ENCODE results near the gene CACNA1G. TPM values are rescaled to one million over a fixed set of nuclear protein-coding genes. Genes with fewer than 3 reads are reported as not detected.

CACNA1G gene
- total and polyA plus RNA-seq, 9 of the 15 experiments (the other 6 are each of a cell fraction or from before 2014, with no cell fraction given) = 0.01 TPM; not detected in 8

GRCh38 chr17:50620237-50620636 is 59.7 kb downstream of the CACNA1G start:
- H3K27me3 ChIP-seq (ENCODE audit: control insufficient read depth in 2 of 2, insufficient read depth in 2 of 2, low read length in 2 of 2) = peaks cover 17 to 61% of the 10 kb centered on the region in 2 experiments; a peak in 4 of 5 replicates
- DNase-seq (ENCODE audit: extremely low read depth in 1 of 4, low spot score in 3 of 4) (no peak), FAIRE-seq (no peak), ATAC-seq (no peak)
- no peak overlapping the region for H3K27ac ChIP-seq (ENCODE audit: extremely low read depth, low read depth, low read length)
- H3K9ac ChIP-seq (ENCODE audit: insufficient read depth in 1 of 2, low read depth in 2 of 2, low read length in 2 of 2) = no peak overlapping the region; a peak in 1 of 4 replicates
- ChIA-PET CTCF (ENCODE audit: low intra/inter-chr PET ratio) (interaction anchor here (0.6 kb wide), 1 partner anchor 15 kb away, joined by 4 read pairs; no protein-coding TSS in a partner anchor), POLR2A (no interaction called here)
- in situ Hi-C loops (cut with MboI) = loop anchor here (5.0 kb wide), 1 partner anchor 133 kb away; no protein-coding TSS in a partner anchor
- no TSS peak for BruUV-seq (replicated peaks)
- H3K4me2 ChIP-seq (ENCODE audit: insufficient read depth, low read length) = no peak overlapping the region
- no peak overlapping the region for H2AFZ ChIP-seq (ENCODE audit: low read depth, low read length)
- H3K9me3 ChIP-seq (replicated peaks; ENCODE audit: control insufficient read depth, insufficient read depth, low read depth, low read length) = no peaks in the 10 kb centered on the region
- H3K4me1 ChIP-seq (replicated peaks in 1 of 2; ENCODE audit: control insufficient read depth in 2 of 2, insufficient read depth in 2 of 2, low read length in 2 of 2) = peaks cover 7 to 31% of the 10 kb centered on the region in 2 experiments; a peak in 3 of 5 replicates
- intact Hi-C loops (cut with micrococcal nuclease) = no loop called here
- no peaks in the 10 kb centered on the region for H3K79me2 ChIP-seq (ENCODE audit: control insufficient read depth, insufficient read depth, low read length)
- 0% methylated on average over 3 of the region's 5 CpGs for WGBS (ENCODE audit: insufficient coverage, low coverage, missing lambda C conversion rate)
- no peaks in the 10 kb centered on the region for H3K36me3 ChIP-seq (ENCODE audit: control insufficient read depth, insufficient read depth, low read length)
- peaks cover 4% of the 10 kb centered on the region; the same call in 1 of the 2 replicates for H4K20me1 ChIP-seq (replicated peaks; ENCODE audit: control insufficient read depth, insufficient read depth, low read length)
- H3K9me1 ChIP-seq (ENCODE audit: control insufficient read depth, insufficient read depth, low read length) = no peaks in the 10 kb centered on the region
- H3K4me3 ChIP-seq = no peak overlapping the region
- TF ChIP-seq NFIC (IDR thresholded peaks at IDR 0.05) (peak; percentile 65), DPF2 (IDR thresholded peaks at IDR 0.05) (no peak)

- Histone ChIP-seq H3K36me3 (ENCODE audit: control insufficient read depth, insufficient read depth, low read length) (no peaks in the 10 kb centered on the region), H3K4me3 (no peak overlapping the region), H3K9ac (ENCODE audit: insufficient read depth in 1 of 2, low read depth in 2 of 2, low read length in 2 of 2) (peak overlapping the region in 1 of 2 experiments; percentile 6; a peak in 2 of 4 replicates), H3K9me3 (replicated peaks; ENCODE audit: control insufficient read depth, insufficient read depth, low read depth, low read length) (no peaks in the 10 kb centered on the region), H3K9me1 (ENCODE audit: control insufficient read depth, insufficient read depth, low read length) (no peaks in the 10 kb centered on the region), H3K79me2 (ENCODE audit: control insufficient read depth, insufficient read depth, low read length) (no peaks in the 10 kb centered on the region), H2AFZ (ENCODE audit: low read depth, low read length) (peak overlapping the region; percentile 70; the same call in 1 of the 2 replicates), H3K27ac (ENCODE audit: extremely low read depth, low read depth, low read length) (no peak overlapping the region), H3K4me1 (replicated peaks in 1 of 2; ENCODE audit: control insufficient read depth in 2 of 2, insufficient read depth in 2 of 2, low read length in 2 of 2) (peaks cover 7 to 32% of the 10 kb centered on the region in 2 experiments; a peak in 3 of 5 replicates), H3K27me3 (ENCODE audit: control insufficient read depth in 2 of 2, insufficient read depth in 2 of 2, low read length in 2 of 2) (peaks cover 15 to 55% of the 10 kb centered on the region in 2 experiments; a peak in 4 of 5 replicates), H3K4me2 (ENCODE audit: insufficient read depth, low read length) (0 out of 2 replicates have a peak overlapping the region, but pooled peaks have one; percentile 21), H4K20me1 (replicated peaks; ENCODE audit: control insufficient read depth, insufficient read depth, low read length) (peaks cover 4% of the 10 kb centered on the region; the same call in 1 of the 2 replicates)
- ChIA-PET CTCF (ENCODE audit: low intra/inter-chr PET ratio) (no interaction called here), POLR2A (no interaction called here)
- DNase-seq (ENCODE audit: extremely low read depth in 1 of 4, low spot score in 3 of 4) (peak in 3 of 4 experiments; percentile 34 to 54 (median 51)), ATAC-seq (peak; percentile 77), FAIRE-seq (no peak)
- no TSS peak for BruUV-seq (replicated peaks)
- WGBS (ENCODE audit: insufficient coverage, low coverage, missing lambda C conversion rate) = 12% methylated on average over 16 of the region's 17 CpGs
- in situ Hi-C loops (cut with MboI) = loop anchor here (5.0 kb wide), 1 partner anchor 134 kb away; no protein-coding TSS in a partner anchor
- intact Hi-C loops (cut with micrococcal nuclease) = no loop called here
- TF ChIP-seq ZBTB7A (IDR thresholded peaks at IDR 0.05; ENCODE audit: borderline replicate concordance, control insufficient read depth, low read depth, low read length) (peak; percentile 19; the same call in 1 of the 2 replicates), CREB3 (tag; conservative IDR thresholded peaks at IDR 0.05; ENCODE audit: low read depth) (no peak), CTCF (IDR thresholded peaks at IDR 0.05 in 2 of 3, conservative IDR thresholded peaks at IDR 0.05 in 1 of 3; ENCODE audit: insufficient read depth in 2 of 3, low read depth in 1 of 3, low read length in 3 of 3) (peak; percentile 41 to 62 (median 61)), E2F6 (IDR thresholded peaks at IDR 0.05; ENCODE audit: borderline replicate concordance in 1 of 2, extremely low read depth in 1 of 2, insufficient read depth in 1 of 2, insufficient read length in 1 of 2, low read depth in 1 of 2, low read length in 1 of 2, poor library complexity in 1 of 2, severe bottlenecking in 1 of 2) (peak in 1 of 2 experiments; percentile 41), HOMEZ (CRISPR knock-in tag; IDR thresholded peaks at IDR 0.05) (no peak)
Observed at GRCh38 chr17:50620858-50621257, 60.3 kb downstream of the CACNA1G start.
